ENCODE measurements around the gene SMOC1.

Gene SMOC1

GRCh38 chr14:70064136-70064865 is 185.1 kb downstream of the SMOC1 start:
- H3K27ac ChIP-seq (ENCODE audit: low read depth, low read length), result no peak overlapping the region
- no peak for DNase-seq
- no peak overlapping the region for H3K4me2 ChIP-seq (ENCODE audit: low read length)
- H3K36me3 ChIP-seq (ENCODE audit: control insufficient read depth, insufficient read depth, low read length), result no peaks in the 10 kb centered on the region
- WGBS (ENCODE audit: extremely low coverage, insufficient coverage, low lambda C conversion rate), result no CpG with 5 or more reads among the region's 11 CpGs
- no peaks in the 10 kb centered on the region for H3K27me3 ChIP-seq (ENCODE audit: insufficient read depth, low read length, poor library complexity)
- H3K4ac ChIP-seq (ENCODE audit: low read depth, low read length), result no peak overlapping the region
- no peak overlapping the region for H2BK5ac ChIP-seq (ENCODE audit: low read length)
- no peak overlapping the region for H2BK15ac ChIP-seq (replicated peaks; ENCODE audit: low read depth)
- H3K79me1 ChIP-seq (ENCODE audit: low read length), result no peaks in the 10 kb centered on the region
- H3K4me1 ChIP-seq (ENCODE audit: control insufficient read depth, low read depth, low read length), result peaks cover 4% of the 10 kb centered on the region
- H2AK5ac ChIP-seq (ENCODE audit: low read length), result no peak overlapping the region
- no peak overlapping the region for H3K9ac ChIP-seq (ENCODE audit: low read length)
- no peaks in the 10 kb centered on the region for H3K79me2 ChIP-seq (ENCODE audit: control insufficient read depth, insufficient read depth, low read length)
- no peak overlapping the region for H3K56ac ChIP-seq (ENCODE audit: low read length)
- H3K4me3 ChIP-seq (ENCODE audit: low read length), result no peak overlapping the region
- H3K18ac ChIP-seq (ENCODE audit: low read length), result no peak overlapping the region
- H4K5ac ChIP-seq (ENCODE audit: low read length), result no peak overlapping the region
- no peak overlapping the region for H2BK120ac ChIP-seq (ENCODE audit: low read depth, low read length)
- no peak overlapping the region for H4K8ac ChIP-seq (ENCODE audit: low read depth, low read length)
- no peak overlapping the region for H3K23ac ChIP-seq (ENCODE audit: low read length)

- Histone ChIP-seq H3K18ac (ENCODE audit: low read length) (no peak overlapping the region), H3K79me2 (ENCODE audit: control insufficient read depth, insufficient read depth, low read length) (no peaks in the 10 kb centered on the region), H2AK5ac (ENCODE audit: low read length) (no peak overlapping the region), H3K4ac (ENCODE audit: low read depth, low read length) (no peak overlapping the region), H3K23ac (ENCODE audit: low read length) (no peak overlapping the region), H4K8ac (ENCODE audit: low read depth, low read length) (no peak overlapping the region), H2BK5ac (ENCODE audit: low read length) (no peak overlapping the region), H3K4me3 (ENCODE audit: low read length) (no peak overlapping the region), H3K4me1 (ENCODE audit: control insufficient read depth, low read depth, low read length) (no peaks in the 10 kb centered on the region), H3K56ac (ENCODE audit: low read length) (no peak overlapping the region), H2BK15ac (replicated peaks; ENCODE audit: low read depth) (no peak overlapping the region), H4K5ac (ENCODE audit: low read length) (no peak overlapping the region), H2BK120ac (ENCODE audit: low read depth, low read length) (no peak overlapping the region), H3K4me2 (ENCODE audit: low read length) (no peak overlapping the region), H3K36me3 (ENCODE audit: control insufficient read depth, insufficient read depth, low read length) (no peaks in the 10 kb centered on the region), H3K9ac (ENCODE audit: low read length) (no peak overlapping the region), H3K79me1 (ENCODE audit: low read length) (no peaks in the 10 kb centered on the region), H3K27me3 (ENCODE audit: insufficient read depth, low read length, poor library complexity) (no peaks in the 10 kb centered on the region), H3K27ac (ENCODE audit: low read depth, low read length) (no peak overlapping the region)
- DNase-seq, result no peak
- WGBS (ENCODE audit: extremely low coverage, insufficient coverage, low lambda C conversion rate), result no CpG with 5 or more reads among the region's 5 CpGs
Observed at GRCh38 chr14:70067810-70068209, 188.6 kb downstream of the SMOC1 start.

DNA sequence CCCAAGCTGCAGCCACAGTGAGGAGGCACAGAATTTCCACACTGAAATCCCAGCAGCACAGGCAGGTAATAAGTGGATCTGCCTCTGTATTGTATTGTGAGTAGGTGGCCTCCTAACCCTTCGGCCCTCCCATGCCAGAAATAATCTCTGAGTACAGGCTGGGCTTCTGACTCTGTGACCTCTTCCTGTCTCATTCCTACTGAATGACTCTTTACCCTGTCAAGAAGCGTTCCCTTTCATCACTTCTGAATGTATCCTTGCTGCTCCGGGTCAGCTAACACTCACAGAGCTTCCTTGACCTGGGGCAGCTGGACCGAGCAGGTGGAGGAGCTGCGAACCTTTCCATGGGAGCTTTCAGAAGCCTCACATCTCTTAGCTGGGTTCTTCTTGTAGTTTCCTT is 190.0 kb downstream of the SMOC1 start:
- H3K4me3 ChIP-seq (ENCODE audit: low read length), result no peak overlapping the region
- no peaks in the 10 kb centered on the region for H3K79me1 ChIP-seq (ENCODE audit: low read length)
- H3K56ac ChIP-seq (ENCODE audit: low read length), result no peak overlapping the region
- no peak overlapping the region for H3K18ac ChIP-seq (ENCODE audit: low read length)
- no peaks in the 10 kb centered on the region for H3K4me1 ChIP-seq (ENCODE audit: control insufficient read depth, low read depth, low read length)
- H4K8ac ChIP-seq (ENCODE audit: low read depth, low read length), result no peak overlapping the region
- WGBS (ENCODE audit: extremely low coverage, insufficient coverage, low lambda C conversion rate), result no CpG with 5 or more reads among the region's 5 CpGs
- H2BK120ac ChIP-seq (ENCODE audit: low read depth, low read length), result no peak overlapping the region
- H3K4ac ChIP-seq (ENCODE audit: low read depth, low read length), result no peak overlapping the region
- no peak overlapping the region for H4K5ac ChIP-seq (ENCODE audit: low read length)
- no peak overlapping the region for H2BK5ac ChIP-seq (ENCODE audit: low read length)
- H3K36me3 ChIP-seq (ENCODE audit: control insufficient read depth, insufficient read depth, low read length), result no peaks in the 10 kb centered on the region
- H3K23ac ChIP-seq (ENCODE audit: low read length), result no peak overlapping the region
- H3K4me2 ChIP-seq (ENCODE audit: low read length), result no peak overlapping the region
- H3K9ac ChIP-seq (ENCODE audit: low read length), result no peak overlapping the region
- no peak overlapping the region for H2BK15ac ChIP-seq (replicated peaks; ENCODE audit: low read depth)
- no peaks in the 10 kb centered on the region for H3K79me2 ChIP-seq (ENCODE audit: control insufficient read depth, insufficient read depth, low read length)
- H3K27ac ChIP-seq (ENCODE audit: low read depth, low read length), result no peak overlapping the region
- no peak overlapping the region for H2AK5ac ChIP-seq (ENCODE audit: low read length)
- DNase-seq, result no peak
- no peaks in the 10 kb centered on the region for H3K27me3 ChIP-seq (ENCODE audit: insufficient read depth, low read length, poor library complexity)

GRCh38 chr14:70073924-70074566 is 194.8 kb downstream of the SMOC1 start:
- no peak overlapping the region for H4K8ac ChIP-seq (ENCODE audit: low read depth, low read length)
- no CpG with 5 or more reads among the region's 3 CpGs for WGBS (ENCODE audit: extremely low coverage, insufficient coverage, low lambda C conversion rate)
- H4K5ac ChIP-seq (ENCODE audit: low read length), result no peak overlapping the region
- H2AK5ac ChIP-seq (ENCODE audit: low read length), result no peak overlapping the region
- no peaks in the 10 kb centered on the region for H3K27me3 ChIP-seq (ENCODE audit: insufficient read depth, low read length, poor library complexity)
- no peak overlapping the region for H3K56ac ChIP-seq (ENCODE audit: low read length)
- no peak overlapping the region for H2BK120ac ChIP-seq (ENCODE audit: low read depth, low read length)
- no peaks in the 10 kb centered on the region for H3K79me2 ChIP-seq (ENCODE audit: control insufficient read depth, insufficient read depth, low read length)
- no peaks in the 10 kb centered on the region for H3K36me3 ChIP-seq (ENCODE audit: control insufficient read depth, insufficient read depth, low read length)
- no peak overlapping the region for H3K4ac ChIP-seq (ENCODE audit: low read depth, low read length)
- no peak overlapping the region for H3K27ac ChIP-seq (ENCODE audit: low read depth, low read length)
- H2BK5ac ChIP-seq (ENCODE audit: low read length), result no peak overlapping the region
- H3K79me1 ChIP-seq (ENCODE audit: low read length), result no peaks in the 10 kb centered on the region
- H3K4me3 ChIP-seq (ENCODE audit: low read length), result no peak overlapping the region
- no peak overlapping the region for H3K9ac ChIP-seq (ENCODE audit: low read length)
- H3K23ac ChIP-seq (ENCODE audit: low read length), result no peak overlapping the region
- no peak overlapping the region for H2BK15ac ChIP-seq (replicated peaks; ENCODE audit: low read depth)
- H3K4me2 ChIP-seq (ENCODE audit: low read length), result no peak overlapping the region
- DNase-seq, result peak; percentile 81
- H3K4me1 ChIP-seq (ENCODE audit: control insufficient read depth, low read depth, low read length), result no peaks in the 10 kb centered on the region
- H3K18ac ChIP-seq (ENCODE audit: low read length), result no peak overlapping the region

DNA sequence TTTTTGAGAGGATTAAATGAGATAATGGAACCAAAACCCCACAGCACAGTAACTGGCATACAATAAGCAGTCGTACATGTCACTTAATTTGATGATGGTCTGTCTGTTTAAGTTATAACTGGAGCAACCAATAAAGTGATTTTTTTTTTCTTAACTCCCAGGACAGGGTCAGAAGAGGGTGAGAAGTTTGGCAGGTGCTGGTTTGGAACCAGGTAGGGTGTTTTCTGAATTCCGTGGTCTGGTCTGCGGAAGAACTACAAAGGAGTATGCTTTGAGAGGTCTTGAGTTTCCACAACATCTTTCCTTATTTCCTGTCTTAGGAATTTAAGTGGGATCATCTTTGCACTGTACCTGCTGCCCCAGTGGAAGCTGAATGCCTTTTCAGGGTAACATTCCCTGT is 197.8 kb downstream of the SMOC1 start:
- Histone ChIP-seq H2BK5ac (ENCODE audit: low read length) (no peak overlapping the region), H3K4me3 (ENCODE audit: low read length) (no peak overlapping the region), H3K9ac (ENCODE audit: low read length) (no peak overlapping the region), H3K36me3 (ENCODE audit: control insufficient read depth, insufficient read depth, low read length) (no peaks in the 10 kb centered on the region), H2BK120ac (ENCODE audit: low read depth, low read length) (no peak overlapping the region), H3K4ac (ENCODE audit: low read depth, low read length) (no peak overlapping the region), H3K23ac (ENCODE audit: low read length) (no peak overlapping the region), H3K56ac (ENCODE audit: low read length) (no peak overlapping the region), H4K5ac (ENCODE audit: low read length) (no peak overlapping the region), H3K27ac (ENCODE audit: low read depth, low read length) (no peak overlapping the region), H3K27me3 (ENCODE audit: insufficient read depth, low read length, poor library complexity) (no peaks in the 10 kb centered on the region), H3K4me2 (ENCODE audit: low read length) (no peak overlapping the region), H4K8ac (ENCODE audit: low read depth, low read length) (no peak overlapping the region), H2BK15ac (replicated peaks; ENCODE audit: low read depth) (no peak overlapping the region), H2AK5ac (ENCODE audit: low read length) (no peak overlapping the region), H3K79me1 (ENCODE audit: low read length) (no peaks in the 10 kb centered on the region), H3K4me1 (ENCODE audit: control insufficient read depth, low read depth, low read length) (no peaks in the 10 kb centered on the region), H3K79me2 (ENCODE audit: control insufficient read depth, insufficient read depth, low read length) (no peaks in the 10 kb centered on the region), H3K18ac (ENCODE audit: low read length) (no peak overlapping the region)
- no CpG with 5 or more reads among the region's 3 CpGs for WGBS (ENCODE audit: extremely low coverage, insufficient coverage, low lambda C conversion rate)
- no peak for DNase-seq

All from mesendoderm (in vitro differentiated cells).